ENCODE results near the gene OR52H1. TPM values are rescaled to one million over a fixed set of nuclear protein-coding genes. Genes with fewer than 3 reads are reported as not detected.

Gene OR52H1
- total and polyA plus RNA-seq, 9 of the 15 experiments (the other 6 are each of a cell fraction or from before 2014, with no cell fraction given), result 0.15 TPM; not detected in 8

GRCh38 chr11:5596607-5597201 is 48.4 kb upstream of the OR52H1 start, which contains the start of gene TRIM6 (continued):
- TF ChIP-seq CEBPZ (IDR thresholded peaks at IDR 0.05; ENCODE audit: borderline replicate concordance, low read depth, low read length) (no peak), EHMT2 (IDR thresholded peaks at IDR 0.05) (no peak), POLR2AphosphoS5 (IDR thresholded peaks at IDR 0.05; ENCODE audit: control insufficient read depth, insufficient read depth, low read depth, low read length) (peak; percentile 97), CBX1 (IDR thresholded peaks at IDR 0.05; ENCODE audit: low read depth) (no peak), ZFPM2 (CRISPR knock-in tag; IDR thresholded peaks at IDR 0.05) (no peak), ELK1 (CRISPR knock-in tag; IDR thresholded peaks at IDR 0.05) (no peak), EP300 (IDR thresholded peaks at IDR 0.05; ENCODE audit: low read length) (peak; percentile 94), SRSF3 (IDR thresholded peaks at IDR 0.05; ENCODE audit: insufficient read depth, low read length) (no peak), ZNF165 (CRISPR knock-in tag; IDR thresholded peaks at IDR 0.05; ENCODE audit: borderline replicate concordance) (no peak), MTF1 (CRISPR knock-in tag; IDR thresholded peaks at IDR 0.05; ENCODE audit: borderline replicate concordance) (no peak), ZNF212 (CRISPR knock-in tag; IDR thresholded peaks at IDR 0.05) (no peak), NR2C1 (IDR thresholded peaks at IDR 0.05) (peak; percentile 41; the same call in 1 of the 2 replicates), NR2C1 (tag; IDR thresholded peaks at IDR 0.05) (no peak; the same call in 1 of the 2 replicates), TRIM24 (IDR thresholded peaks at IDR 0.05) (peak; percentile 92 to 95), REST (IDR thresholded peaks at IDR 0.05; ENCODE audit: borderline replicate concordance) (peak; percentile 10; the same call in 1 of the 2 replicates), REST (CRISPR knock-in tag; IDR thresholded peaks at IDR 0.05; ENCODE audit: low read depth) (no peak)
